Activated CD4-positive, CD25-positive, alpha-beta regulatory T cell (primary cell): ENCODE results near the gene CD52.
"Not testable (repeated sequence)": the region's sequence is repeated elsewhere in the genome, so short reads cannot be mapped to it uniquely, and the experiment has no call there.

ENCODE experiments used
- DNase-seq, 4 experiments: peaks; one replicate each; lab custom pipeline; 2025; lab: John Stamatoyannopoulos, UW

The CD52 gene

DNA sequence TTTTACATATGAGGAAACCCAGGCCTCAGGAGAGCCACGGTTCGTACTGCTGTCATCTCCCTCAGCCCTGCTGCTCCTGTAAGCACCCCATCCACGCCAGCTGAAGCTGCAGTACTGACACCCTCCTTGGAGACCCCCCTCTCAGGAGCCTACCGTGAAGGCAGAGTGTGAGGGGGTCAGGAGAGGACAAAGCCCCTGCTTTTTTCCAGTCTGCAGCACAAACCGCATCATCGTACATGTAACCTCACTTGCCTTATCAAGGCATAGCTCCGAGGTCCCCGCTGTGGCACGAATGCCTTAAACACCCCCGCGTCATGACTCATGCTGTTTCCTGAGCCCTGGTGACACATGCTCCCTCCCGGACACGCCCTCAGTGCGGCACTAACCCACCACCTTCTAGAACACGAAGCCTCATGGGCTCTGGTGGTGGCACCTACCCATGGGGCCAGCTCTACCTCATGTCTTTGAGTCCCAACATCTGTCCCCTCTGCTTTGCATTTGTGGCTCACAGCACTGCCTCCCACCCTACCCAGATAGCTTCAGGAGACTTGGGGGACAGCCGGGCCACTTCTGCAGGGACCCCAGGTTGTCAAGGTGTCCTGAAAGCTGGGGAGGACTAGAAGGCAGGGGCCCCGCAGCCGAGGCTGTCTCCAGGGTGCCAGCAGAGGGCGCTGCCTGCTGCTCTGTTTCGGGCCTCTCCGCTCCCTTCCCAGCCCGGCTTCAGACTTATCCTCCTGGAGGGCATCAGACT is 33.0 kb upstream of the CD52 start:
- DNase-seq = peak; percentile 76 to 90 (median 85)

GRCh38 chr1:26285366-26286063 is 32.2 kb upstream of the CD52 start:
- no peak for DNase-seq

GRCh38 chr1:26286064-26286416 is 31.7 kb upstream of the CD52 start:
- DNase-seq = no peak

GRCh38 chr1:26287033-26287711 is 30.6 kb upstream of the CD52 start:
- peak in 2 of 4 experiments; percentile 61 to 73 for DNase-seq

- DNase-seq = no peak
Observed at GRCh38 chr1:26287811-26288210, 29.9 kb upstream of the CD52 start.

- peak in 3 of 4 experiments; percentile 17 to 36 (median 28) for DNase-seq
Observed at GRCh38 chr1:26288311-26288941, 29.3 kb upstream of the CD52 start.

DNA sequence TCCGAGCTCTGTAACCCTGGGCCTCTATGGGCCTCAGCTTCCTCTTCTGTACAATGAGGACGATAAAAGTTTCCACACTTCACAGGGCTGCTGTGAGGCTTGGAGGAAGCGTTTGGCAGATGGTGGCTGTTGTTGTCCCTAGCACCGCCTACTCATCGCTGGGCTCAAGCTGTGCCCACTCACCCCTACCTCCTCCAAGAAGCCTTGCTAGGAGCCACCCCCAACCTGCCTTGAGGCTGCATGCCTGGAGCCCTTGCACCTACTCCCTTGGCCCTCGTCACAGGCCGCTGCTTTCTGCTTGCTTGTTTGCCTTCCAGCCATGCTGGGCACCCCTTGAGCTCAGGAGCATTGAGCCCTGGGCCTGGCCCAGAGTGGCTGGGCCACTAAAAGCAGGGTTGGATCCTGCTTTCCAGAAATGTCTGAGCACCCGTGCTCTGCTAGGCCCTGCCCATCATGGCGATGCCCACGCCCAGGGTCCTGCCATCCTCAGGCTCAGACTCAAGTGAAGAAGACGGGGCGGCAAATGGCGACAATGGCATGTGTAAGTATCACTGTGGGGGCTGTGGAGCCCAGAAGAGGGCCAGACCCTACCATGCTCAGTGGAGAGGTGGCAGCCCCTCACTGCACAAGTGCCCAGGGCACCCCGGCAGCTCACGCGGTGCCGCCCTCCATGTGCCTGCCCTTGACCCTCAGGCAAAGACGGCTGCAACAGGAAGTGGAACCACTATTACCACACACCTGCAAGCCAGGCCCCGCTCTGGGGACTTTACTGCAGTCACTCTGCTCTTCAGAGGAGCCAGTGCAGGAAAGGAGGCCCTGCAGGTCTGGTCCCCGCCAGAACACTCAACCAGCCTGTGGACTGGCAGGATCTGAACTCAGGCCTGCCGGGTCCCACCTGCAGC is 28.3 kb upstream of the CD52 start:
- peak in 2 of 4 experiments; percentile 17 to 21 for DNase-seq

- DNase-seq = no peak
Observed at GRCh38 chr1:26290122-26290881, 27.5 kb upstream of the CD52 start.

DNA sequence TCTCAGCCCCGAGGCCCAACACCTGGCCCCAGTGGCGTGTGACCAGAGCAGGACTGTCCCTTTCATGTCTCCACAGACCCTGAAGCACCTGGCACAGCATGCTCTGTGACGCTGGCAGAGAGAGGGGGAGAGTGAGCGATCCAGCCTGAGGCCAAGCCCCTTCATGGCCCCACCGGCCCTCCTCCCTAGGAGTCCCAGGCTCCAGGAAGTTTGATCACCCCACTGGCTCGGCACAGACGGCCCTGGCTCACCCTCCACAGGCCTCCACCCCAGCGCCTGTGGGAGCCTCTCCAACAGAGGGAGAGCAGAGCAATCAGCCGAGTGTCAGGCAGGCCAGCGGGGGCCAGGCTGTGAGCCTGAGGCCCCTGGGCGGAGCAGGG is 26.9 kb upstream of the CD52 start:
- no peak for DNase-seq

DNA sequence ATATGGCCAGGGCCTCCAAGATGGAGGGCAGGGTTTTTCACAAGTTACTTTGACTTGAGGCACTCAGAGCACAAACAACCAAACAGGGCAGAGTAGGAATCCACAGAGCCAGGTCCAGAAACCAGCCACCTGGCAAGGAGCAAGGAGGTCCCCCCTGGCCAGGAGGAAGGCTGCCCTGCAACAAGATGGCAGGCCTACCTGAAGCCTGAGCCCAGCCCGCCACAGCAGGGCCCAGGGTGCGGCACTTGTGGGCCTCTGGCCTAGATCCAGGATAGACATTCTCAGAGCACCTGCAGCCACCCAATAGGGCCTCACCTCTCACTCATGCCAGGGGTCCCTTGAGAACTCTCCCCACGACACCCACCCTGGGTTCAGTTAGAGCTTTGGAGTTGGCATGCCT is 26.3 kb upstream of the CD52 start:
- no peak for DNase-seq

- no peak for DNase-seq
Observed at GRCh38 chr1:26291939-26292338, 25.8 kb upstream of the CD52 start.

DNA sequence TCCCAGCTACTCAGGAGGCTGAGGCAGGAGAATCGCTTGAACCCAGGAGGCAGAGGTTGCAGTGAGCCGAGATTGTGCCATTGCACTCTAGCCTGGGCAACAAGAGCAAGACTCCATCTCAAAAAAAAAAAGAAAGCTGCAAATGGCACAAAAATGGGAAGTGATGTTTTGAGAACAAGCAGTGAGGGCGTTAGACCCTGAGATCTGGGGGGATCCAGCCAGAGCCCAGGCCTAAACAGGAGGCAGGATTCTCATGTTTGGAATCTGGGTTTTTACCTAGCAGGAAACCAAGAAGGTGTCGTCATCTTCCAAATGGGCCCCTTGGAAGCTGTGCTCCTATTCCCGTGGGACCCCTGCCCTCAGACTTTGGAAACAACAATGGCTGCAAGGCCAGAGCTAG is 25.0 kb upstream of the CD52 start:
- DNase-seq = not testable (repeated sequence)

- DNase-seq = no peak
Observed at GRCh38 chr1:26293911-26294463, 23.8 kb upstream of the CD52 start.

DNA sequence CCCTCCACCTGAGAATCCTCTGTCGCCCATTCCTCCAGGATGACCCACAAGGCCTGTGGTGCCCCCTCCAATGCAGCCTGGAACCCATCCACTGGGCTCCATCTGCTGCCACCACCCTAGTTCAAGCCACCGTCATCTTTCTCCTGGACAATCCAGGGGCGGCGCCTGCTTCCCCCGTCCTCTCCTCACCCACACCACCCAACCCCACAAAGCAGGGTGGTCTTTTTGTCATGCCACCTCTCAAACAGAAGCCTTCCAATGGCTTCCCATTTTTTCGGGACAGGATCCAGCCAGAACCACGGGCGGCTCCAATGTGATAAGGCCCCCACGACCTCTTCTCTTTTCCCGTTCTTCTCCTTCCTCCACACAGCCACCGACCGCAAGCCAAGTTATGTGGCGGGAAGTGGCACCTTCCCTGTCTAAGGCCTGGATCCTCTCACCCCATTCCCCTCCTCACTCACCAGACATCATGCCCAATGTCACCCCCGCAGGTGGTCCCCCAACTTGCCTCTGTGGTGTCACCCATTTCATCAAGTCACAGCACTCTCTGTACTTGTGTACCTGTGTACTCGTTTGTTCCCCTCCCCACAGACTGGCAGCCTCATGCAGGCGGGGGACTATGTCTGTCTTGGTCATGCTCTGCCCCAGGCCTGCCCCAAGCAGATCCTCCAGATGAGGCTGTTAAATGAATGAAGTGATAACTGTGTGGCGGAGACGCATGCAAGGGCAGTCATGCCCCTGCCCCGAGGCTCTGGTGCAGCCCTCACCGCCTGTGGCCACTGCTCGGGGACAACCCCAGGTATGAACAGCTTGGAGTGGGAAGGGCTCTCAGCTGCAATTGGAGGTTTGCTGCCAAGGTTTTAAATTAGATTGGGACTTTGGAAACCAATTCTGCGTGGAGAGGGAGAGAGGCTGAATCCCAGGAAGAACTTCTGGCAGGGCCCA is 22.3 kb upstream of the CD52 start:
- DNase-seq = no peak

GRCh38 chr1:26296340-26297056 is 21.3 kb upstream of the CD52 start:
- DNase-seq = no peak

- DNase-seq = no peak
Observed at GRCh38 chr1:26297057-26297790, 20.5 kb upstream of the CD52 start.

- no peak for DNase-seq
Observed at GRCh38 chr1:26297791-26298124, 20.0 kb upstream of the CD52 start.
